ENCODE measurements around the gene COPE. TPM values are rescaled to one million over a fixed set of nuclear protein-coding genes. Genes with fewer than 3 reads are reported as not detected.

Gene COPE
- total and polyA plus RNA-seq, 2 of the 8 experiments (the other 6 are each of a cell fraction or from before 2014, with no cell fraction given): 178 to 356 TPM

GRCh38 chr19:18967358-18968146 lies 48.4 kb upstream of the COPE start:
- ChIA-PET POLR2A (ENCODE audit: partially characterized antibody) (interaction anchor here (1.0 kb wide), 1 partner anchor 17 kb away, joined by 3 read pairs; no protein-coding TSS in a partner anchor), CTCF (ENCODE audit: partially characterized antibody) (interaction anchor here (0.7 to 1.2 kb wide), 2 partner anchors 73 to 101 kb away, joined by 3 read pairs; no protein-coding TSS in a partner anchor)
- Histone ChIP-seq H2AFZ (ENCODE audit: low read length) (no peak overlapping the region), H2AK5ac (ENCODE audit: low read depth, low read length) (no peak overlapping the region), H2BK20ac (ENCODE audit: low read length) (no peak overlapping the region), H4K91ac (replicated peaks; ENCODE audit: insufficient read length, low read length) (no peak overlapping the region), H3K79me2 (ENCODE audit: control insufficient read depth in 1 of 2, insufficient read depth in 2 of 2, low read length in 2 of 2) (no peaks in the 10 kb centered on the region), H3K23me2 (ENCODE audit: low read depth, low read length) (no peaks in the 10 kb centered on the region), H4K5ac (ENCODE audit: insufficient read length, low read depth, low read length) (no peak overlapping the region), H3K27ac (ENCODE audit: low read depth, low read length) (no peak overlapping the region), H3K14ac (ENCODE audit: insufficient read length) (no peak overlapping the region), H3K9me3 (ENCODE audit: insufficient read depth in 2 of 2, low read depth in 1 of 2, low read length in 1 of 2) (no peaks in the 10 kb centered on the region), H2BK120ac (replicated peaks; ENCODE audit: low read depth, low read length) (no peak overlapping the region), H3K4ac (replicated peaks; ENCODE audit: insufficient read length, low read depth, low read length) (no peak overlapping the region), H3K18ac (ENCODE audit: extremely low read depth, low read length) (no peak overlapping the region; the same call in 1 of the 2 replicates), H4K20me1 (replicated peaks in 1 of 2; ENCODE audit: control insufficient read depth in 1 of 2, insufficient read depth in 2 of 2, low read length in 2 of 2) (no peaks in the 10 kb centered on the region), H3K36me3 (ENCODE audit: control insufficient read depth in 2 of 4, insufficient read depth in 4 of 4, low read length in 3 of 4) (no peaks in the 10 kb centered on the region), H2BK12ac (ENCODE audit: low read depth, low read length) (no peak overlapping the region), H3K9ac (replicated peaks in 1 of 4; ENCODE audit: extremely low read depth in 1 of 4, low read depth in 3 of 4, low read length in 3 of 4) (no peak overlapping the region), H3K4me1 (replicated peaks in 1 of 4; ENCODE audit: control insufficient read depth in 3 of 4, insufficient read depth in 4 of 4, low read length in 3 of 4) (peaks cover 0 to 3% (median under 1%) of the 10 kb centered on the region in 4 experiments; a peak in 2 of 7 replicates), H2BK5ac (ENCODE audit: low read depth, low read length) (no peak overlapping the region), H2BK15ac (ENCODE audit: low read length) (no peak overlapping the region), H3K4me3 (ENCODE audit: extremely low read depth in 1 of 4, insufficient read depth in 2 of 4, low read depth in 3 of 4, low read length in 4 of 4) (no peak overlapping the region), H3K79me1 (ENCODE audit: low read depth, low read length) (no peaks in the 10 kb centered on the region), H3K23ac (ENCODE audit: insufficient read length) (no peak overlapping the region), H3K4me2 (ENCODE audit: insufficient read depth in 1 of 2, low read depth in 2 of 2, low read length in 2 of 2) (no peak overlapping the region), H4K8ac (ENCODE audit: extremely low read depth, insufficient read depth, low read length) (no peak overlapping the region), H3K56ac (replicated peaks; ENCODE audit: insufficient read length, low read depth, low read length) (no peak overlapping the region), H3K27me3 (replicated peaks in 1 of 4; ENCODE audit: control insufficient read depth in 3 of 4, extremely low read depth in 1 of 4, insufficient read depth in 3 of 4, low read length in 3 of 4) (no peaks in the 10 kb centered on the region)
- DNase-seq (ENCODE audit: low read depth in 1 of 2, low spot score in 2 of 2) (no peak), FAIRE-seq (no peak)
- no peak for TF ChIP-seq ATF2 (IDR thresholded peaks at IDR 0.05; ENCODE audit: low read length)
- 0 out of 2 replicates have a peak, but pooled peaks have one; percentile 25 for TF ChIP-seq MAFK (IDR thresholded peaks at IDR 0.05; ENCODE audit: low read depth, low read length)
- 94% methylated on average over 11 of the region's 11 CpGs; no CpG with 5 or more reads in 1 of the 2 experiments for WGBS, 2 experiments (ENCODE audit: extremely low coverage in 1 of 2, insufficient coverage in 1 of 2, insufficient read length in 1 of 2, insufficient replicate concordance in 2 of 2, low coverage in 1 of 2, low lambda C conversion rate in 2 of 2, missing lambda C conversion rate in 1 of 2)
